Measurements from ENCODE around the gene KRTAP26-1.

GRCh38 chr21:30337276-30337744 is 17.2 kb upstream of the KRTAP26-1 start, which contains the start of gene KRTAP27-1:
- TF ChIP-seq CTCF (IDR thresholded peaks at IDR 0.05 in 4 of 5, conservative IDR thresholded peaks at IDR 0.05 in 1 of 5) (no peak), POLR2A (IDR thresholded peaks at IDR 0.05) (no peak)
